Measurements from ENCODE around the gene RPL18A.

The RPL18A gene

GRCh38 chr19:17910791-17911360 lies 51.2 kb downstream of the RPL18A start:
- DNase-seq (ENCODE audit: low spot score): no peak

Measured in ecto neural progenitor cell (in vitro differentiated cells).